ENCODE measurements around the gene SSH2. TPM values are rescaled to one million over a fixed set of nuclear protein-coding genes. Genes with fewer than 3 reads are reported as not detected.
A peak's percentile ranks its signal among the peaks of the same experiment; 100 is the strongest.

SSH2 gene
- total RNA-seq, 4 donors from 2014 or later = 14.7 to 33.6 (median 22.2) TPM

GRCh38 chr17:29707212-29707571 is 222.8 kb downstream of the SSH2 start:
- no peak for DNase-seq (ENCODE audit: low spot score in 2 of 2)
- Histone ChIP-seq H3K9me3 (no peaks in the 10 kb centered on the region), H3K4me1 (peaks cover 29% of the 10 kb centered on the region), H3K27ac (peak overlapping the region; percentile 73), H3K36me3 (peaks cover 2% of the 10 kb centered on the region), H3K27me3 (no peaks in the 10 kb centered on the region), H3K4me3 (no peak overlapping the region)
- TF ChIP-seq CTCF (IDR thresholded peaks at IDR 0.05) (no peak), EP300 (IDR thresholded peaks at IDR 0.05) (no peak), POLR2AphosphoS5 (IDR thresholded peaks at IDR 0.05) (no peak), POLR2A (IDR thresholded peaks at IDR 0.05) (no peak)

- no peak overlapping the region for H3K4me3 ChIP-seq
- TF ChIP-seq EP300 (IDR thresholded peaks at IDR 0.05) = no peak
- TF ChIP-seq CTCF (IDR thresholded peaks at IDR 0.05) = no peak
- no peak for TF ChIP-seq POLR2AphosphoS5 (IDR thresholded peaks at IDR 0.05)
- TF ChIP-seq POLR2A (IDR thresholded peaks at IDR 0.05) = no peak
- no peak for DNase-seq (ENCODE audit: low spot score in 2 of 2)
- peaks cover 9% of the 10 kb centered on the region for H3K36me3 ChIP-seq
- H3K9me3 ChIP-seq = no peaks in the 10 kb centered on the region
- no peaks in the 10 kb centered on the region for H3K27me3 ChIP-seq
- peaks cover 27% of the 10 kb centered on the region for H3K4me1 ChIP-seq
- H3K27ac ChIP-seq = peak overlapping the region; percentile 73
Observed at GRCh38 chr17:29706045-29706431, 224.0 kb downstream of the SSH2 start.

GRCh38 chr17:29705386-29705785 is 224.6 kb downstream of the SSH2 start:
- no peaks in the 10 kb centered on the region for H3K27me3 ChIP-seq

GRCh38 chr17:29699283-29699682 is 230.7 kb downstream of the SSH2 start:
- H3K36me3 ChIP-seq = peaks cover 9% of the 10 kb centered on the region
- 81% methylated on average over 2 of the region's 2 CpGs for WGBS
- peak overlapping the region; percentile 6 for H3K27ac ChIP-seq

More at GRCh38 chr17:29705386-29705785, 224.6 kb downstream of the SSH2 start:
- peak overlapping the region; percentile 73 for H3K27ac ChIP-seq
- H3K36me3 ChIP-seq = peaks cover 9% of the 10 kb centered on the region
- WGBS = 88% methylated on average over 3 of the region's 3 CpGs
- no peaks in the 10 kb centered on the region for H3K9me3 ChIP-seq
- DNase-seq (ENCODE audit: low spot score in 2 of 2) = no peak
- H3K4me3 ChIP-seq = no peak overlapping the region
- peaks cover 20% of the 10 kb centered on the region for H3K4me1 ChIP-seq
- TF ChIP-seq POLR2A (IDR thresholded peaks at IDR 0.05) (no peak), EP300 (IDR thresholded peaks at IDR 0.05) (no peak), CTCF (IDR thresholded peaks at IDR 0.05) (no peak), POLR2AphosphoS5 (IDR thresholded peaks at IDR 0.05) (no peak)

GRCh38 chr17:29698837-29699236 is 231.2 kb downstream of the SSH2 start:
- no peaks in the 10 kb centered on the region for H3K4me1 ChIP-seq
- H3K9me3 ChIP-seq = no peaks in the 10 kb centered on the region
- TF ChIP-seq POLR2A (IDR thresholded peaks at IDR 0.05) (no peak), EP300 (IDR thresholded peaks at IDR 0.05) (no peak), CTCF (IDR thresholded peaks at IDR 0.05) (no peak)
- no peak overlapping the region for H3K4me3 ChIP-seq
- no peaks in the 10 kb centered on the region for H3K27me3 ChIP-seq
- H3K36me3 ChIP-seq = peaks cover 9% of the 10 kb centered on the region
- WGBS = 76% methylated on average over 1 of the region's 1 CpG
- DNase-seq (ENCODE audit: low spot score in 2 of 2) = no peak
- H3K27ac ChIP-seq = no peak overlapping the region

More at GRCh38 chr17:29699283-29699682, 230.7 kb downstream of the SSH2 start:
- no peak for DNase-seq (ENCODE audit: low spot score in 2 of 2)
- no peaks in the 10 kb centered on the region for H3K4me1 ChIP-seq
- no peak overlapping the region for H3K4me3 ChIP-seq
- no peak for TF ChIP-seq EP300 (IDR thresholded peaks at IDR 0.05)
- no peak for TF ChIP-seq POLR2A (IDR thresholded peaks at IDR 0.05)
- no peak for TF ChIP-seq POLR2AphosphoS5 (IDR thresholded peaks at IDR 0.05)
- no peak for TF ChIP-seq CTCF (IDR thresholded peaks at IDR 0.05)
- H3K27me3 ChIP-seq = no peaks in the 10 kb centered on the region
- no peaks in the 10 kb centered on the region for H3K9me3 ChIP-seq
